Skeletal muscle tissue (tissue), 5 donors: ENCODE results near the gene SLC25A22. TPM values are rescaled to one million over a fixed set of nuclear protein-coding genes. Genes with fewer than 3 reads are reported as not detected.

Experiments used
- H3K27ac ChIP-seq: one replicate; pipeline ENCODE4 v1.7.0; 2013; ENCODE audit warnings: mild to moderate bottlenecking, low read depth, low read length, inconsistent platforms
- H3K27me3 ChIP-seq, 3 donors: one replicate each; pipeline ENCODE4 v1.7.0; 2013; ENCODE audit warnings: low read length in 3 of 3; ENCODE audit not compliant: control insufficient read depth in 3 of 3, insufficient read depth in 3 of 3
- H3K36me3 ChIP-seq, 3 donors: one replicate each; pipeline ENCODE4 v1.7.0; 2013; ENCODE audit warnings: low read length in 3 of 3; ENCODE audit not compliant: control insufficient read depth in 3 of 3, insufficient read depth in 3 of 3
- H3K4me1 ChIP-seq, 3 donors: one replicate each; pipeline ENCODE4 v1.7.0; 2013; ENCODE audit warnings: low read length in 3 of 3, mild to moderate bottlenecking in 3 of 3; ENCODE audit not compliant: control insufficient read depth in 3 of 3, insufficient read depth in 3 of 3
- H3K4me3 ChIP-seq, 3 donors: one replicate each; pipeline ENCODE4 v1.7.0; 2013; ENCODE audit warnings: low read length in 3 of 3
- H3K9ac ChIP-seq, 3 donors: one replicate each; pipeline ENCODE4 v1.7.0; 2013; ENCODE audit warnings: low read length in 3 of 3, mild to moderate bottlenecking in 3 of 3, moderate library complexity in 2 of 3, low read depth in 1 of 3
- H3K9me3 ChIP-seq, 3 donors: one replicate each; pipeline ENCODE4 v1.7.0; 2013; ENCODE audit warnings: low read length in 3 of 3; ENCODE audit not compliant: control insufficient read depth in 3 of 3
- small RNA-seq: library from RNA; depleted of rRNA; stranded (forward); fragments of <200 nt; gene quantifications from one replicate; pipeline ENCODE3, GENCODE V24; 2014
- total RNA-seq: library from RNA; depleted of rRNA; stranded (reverse); fragments of >200 nt; gene quantifications from one replicate; pipeline ENCODE4 v1.2.3, GENCODE V29; 2014
- donor health status: Osteomylitis.

Gene SLC25A22
- total RNA-seq, 1 donor from 2014 or later = 2.6 TPM

DNA sequence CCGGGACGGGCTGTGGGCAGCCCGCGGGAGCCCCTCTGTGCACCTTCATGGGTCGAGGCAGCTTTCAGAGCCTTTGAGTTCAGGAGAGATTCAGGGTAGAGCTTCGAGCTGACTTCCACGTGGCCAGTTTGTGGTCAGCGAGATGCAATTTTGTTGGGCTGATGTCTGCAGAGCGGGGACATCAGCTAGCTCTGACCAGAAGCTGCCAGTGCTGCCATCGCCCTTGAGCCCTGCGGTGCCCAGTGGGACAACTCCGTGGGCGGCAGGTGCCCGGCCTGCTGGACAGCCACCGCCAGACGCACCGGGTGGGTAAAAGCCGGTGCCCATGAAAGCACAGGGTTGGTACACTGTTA, 50.1 kb downstream of the SLC25A22 start:
- H3K36me3 ChIP-seq = peaks cover 0 to 4% (median 0%) of the 10 kb centered on the region in 3 donors
- H3K27me3 ChIP-seq = no peaks in the 10 kb centered on the region
- H3K4me1 ChIP-seq = peaks cover 18 to 21% (median 20%) of the 10 kb centered on the region in 3 donors
- no peaks in the 10 kb centered on the region for H3K9me3 ChIP-seq
- H3K4me3 ChIP-seq = peak overlapping the region; percentile 74 to 86 (median 85)
- H3K27ac ChIP-seq = peak overlapping the region; percentile 84
- H3K9ac ChIP-seq = peak overlapping the region; percentile 79 to 93 (median 92)

DNA sequence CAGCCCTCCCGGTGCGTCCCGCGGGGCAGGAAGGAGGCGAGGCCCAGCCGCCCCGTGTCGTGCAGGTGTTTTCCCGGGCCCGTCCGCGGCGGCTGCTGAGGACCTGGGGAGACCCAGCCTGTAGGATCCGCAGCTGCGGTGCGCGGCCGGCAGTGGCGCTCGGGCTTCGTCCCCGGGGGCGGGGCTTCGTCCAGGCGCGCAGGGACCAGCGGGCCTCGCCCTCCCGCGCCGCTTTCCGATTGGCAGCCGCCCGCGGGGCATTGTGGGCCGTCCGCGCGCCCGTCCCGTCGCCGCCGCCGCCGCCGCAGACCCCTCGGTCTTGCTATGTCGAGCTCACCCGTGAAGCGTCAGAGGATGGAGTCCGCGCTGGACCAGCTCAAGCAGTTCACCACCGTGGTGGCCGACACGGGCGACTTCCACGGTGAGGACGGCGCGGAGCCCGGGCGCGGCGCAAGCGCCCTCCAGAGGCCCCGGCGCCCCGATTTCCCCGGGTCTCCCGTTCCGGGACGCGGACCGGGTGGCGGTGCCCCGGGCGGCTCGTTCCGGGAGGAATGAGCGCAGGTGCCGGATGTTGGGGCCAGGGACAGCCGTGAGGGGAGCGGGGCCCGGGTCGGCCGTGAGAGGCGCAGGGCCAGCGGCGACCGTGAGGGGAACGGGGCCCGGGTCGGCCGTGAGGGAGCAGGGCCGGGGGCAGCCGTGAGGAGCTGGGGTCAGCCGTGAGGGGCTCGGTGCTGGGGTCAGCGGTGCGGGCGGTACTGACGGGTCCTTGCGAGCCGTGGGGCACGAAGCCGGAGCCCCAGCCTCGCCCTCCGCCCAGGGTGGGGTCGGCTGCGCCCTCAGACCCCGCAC, 50.7 kb downstream of the SLC25A22 start, which contains the start of gene TALDO1:
TSS of gene TALDO1 (plus strand) at position 307 of the 849 bp plus-strand sequence. CDS start at position 325, 18 bp downstream.
- H3K9ac ChIP-seq = peak within 1 kb of the TSS; percentile 79 to 93 (median 92)
- peaks cover 18 to 21% (median 20%) of the 10 kb centered on the region in 3 donors for H3K4me1 ChIP-seq
- H3K27me3 ChIP-seq = peaks cover 0 to 2% (median 0%) of the 10 kb centered on the region in 3 donors
- peaks cover 0 to under 1% (median 0%) of the 10 kb centered on the region in 3 donors for H3K36me3 ChIP-seq
- H3K9me3 ChIP-seq = no peaks in the 10 kb centered on the region
- H3K4me3 ChIP-seq = peak within 1 kb of the TSS; percentile 74 to 86 (median 85)
- H3K27ac ChIP-seq = peak within 1 kb of the TSS; percentile 84

DNA sequence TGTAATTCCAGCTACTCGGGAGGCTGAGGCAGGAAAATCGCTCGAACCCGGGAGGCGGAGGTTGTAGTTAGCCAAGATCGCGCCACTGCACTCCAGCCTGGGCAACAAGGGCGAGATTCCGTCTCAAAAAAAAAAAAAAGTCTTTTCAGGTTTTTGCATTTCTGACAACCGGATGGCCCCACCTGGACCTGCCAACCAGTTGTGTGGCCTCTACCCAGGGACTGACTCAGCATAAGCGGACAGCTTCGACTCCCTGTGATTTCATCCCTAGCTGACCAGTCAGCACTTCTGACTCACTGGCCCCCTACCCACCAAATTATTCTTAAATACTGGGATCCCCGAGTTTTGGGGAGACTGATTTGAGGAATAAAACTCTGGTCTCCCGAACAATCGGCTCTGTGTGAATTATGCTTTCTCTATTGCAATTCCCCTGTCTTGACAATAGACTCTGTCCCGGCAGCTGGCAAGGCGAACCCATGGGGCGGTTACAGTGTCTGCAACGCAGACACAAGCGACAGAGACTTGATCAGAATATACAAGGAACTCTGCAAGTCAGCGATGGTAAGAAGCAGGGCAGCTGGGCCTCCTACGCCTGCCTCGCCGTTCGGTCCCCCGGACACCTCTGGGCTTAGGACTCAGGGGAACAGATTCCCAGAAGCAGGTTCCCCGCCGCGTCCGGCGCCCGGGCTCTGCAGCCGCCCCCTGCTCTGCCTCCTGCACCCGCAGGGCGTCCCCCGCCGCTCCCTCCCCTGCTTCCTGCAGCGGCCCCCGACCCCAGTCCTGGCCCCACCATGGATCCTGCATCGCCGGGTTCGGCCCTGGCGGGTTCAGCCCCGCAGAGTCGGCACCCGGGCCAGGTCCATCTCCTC, 51.6 kb downstream of the SLC25A22 start:
- Histone ChIP-seq H3K4me1 (peaks cover 18 to 21% (median 20%) of the 10 kb centered on the region in 3 donors), H3K27ac (peak overlapping the region; percentile 84), H3K9me3 (no peaks in the 10 kb centered on the region), H3K36me3 (no peaks in the 10 kb centered on the region), H3K27me3 (peaks cover 0 to 2% (median 0%) of the 10 kb centered on the region in 3 donors), H3K9ac (peak overlapping the region; percentile 72 to 93 (median 92)), H3K4me3 (peak overlapping the region; percentile 40 to 86 (median 85))

DNA sequence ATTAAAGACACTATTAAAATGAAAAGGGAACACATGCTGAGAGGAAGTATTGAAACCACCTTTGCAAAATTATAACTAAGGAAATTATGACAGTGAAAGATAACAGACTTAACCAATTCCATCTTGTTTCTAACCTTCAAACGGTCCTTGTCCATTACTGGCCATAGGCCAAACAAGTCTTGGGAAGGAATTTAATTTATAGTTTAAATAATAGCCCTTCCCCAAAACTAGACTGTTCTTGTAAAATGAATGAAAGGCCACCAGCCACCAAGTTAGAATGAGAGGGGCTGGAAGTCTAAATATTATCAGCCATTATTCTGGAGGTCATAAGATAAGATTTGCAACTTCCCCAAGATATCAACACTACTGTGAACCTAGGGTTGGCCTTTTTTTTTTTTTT, 52.7 kb downstream of the SLC25A22 start:
- Histone ChIP-seq H3K9ac (no peak overlapping the region), H3K9me3 (no peaks in the 10 kb centered on the region), H3K4me3 (no peak overlapping the region), H3K36me3 (no peaks in the 10 kb centered on the region), H3K27me3 (peaks cover 0 to 2% (median 0%) of the 10 kb centered on the region in 3 donors), H3K27ac (no peak overlapping the region), H3K4me1 (peaks cover 18 to 21% (median 20%) of the 10 kb centered on the region in 3 donors)

DNA sequence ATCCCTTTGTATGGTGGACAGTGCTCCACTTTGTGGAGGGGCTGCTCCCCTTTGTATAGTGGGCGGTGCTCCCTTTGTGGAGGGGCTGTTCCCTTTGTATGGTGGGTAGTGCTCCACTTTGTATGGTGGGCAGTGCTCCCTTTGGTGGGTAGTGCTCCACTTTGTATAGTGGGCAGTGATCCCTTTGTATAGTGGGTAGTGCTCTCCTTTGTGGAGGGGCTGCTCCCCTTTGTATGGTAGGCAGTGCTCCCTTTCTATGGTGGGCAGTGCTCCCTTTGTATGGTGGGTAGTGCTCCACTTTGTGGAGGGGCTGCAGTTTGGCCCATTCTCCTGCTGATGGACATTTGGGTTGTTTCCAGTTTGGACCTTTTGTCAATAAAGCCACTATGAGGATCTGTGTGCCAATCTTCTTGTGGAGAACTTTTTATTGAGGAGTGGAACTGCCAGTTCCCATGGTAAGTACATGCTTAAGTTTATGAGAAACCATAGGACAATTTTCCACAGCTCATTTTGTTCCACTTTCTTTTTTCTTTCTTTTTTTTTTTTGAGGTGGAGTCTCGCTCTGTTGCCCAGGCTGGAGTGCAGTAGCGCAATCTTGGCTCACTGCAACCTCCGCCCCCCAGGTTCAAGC, 55.4 kb downstream of the SLC25A22 start:
- Histone ChIP-seq H3K36me3 (no peaks in the 10 kb centered on the region), H3K4me3 (no peak overlapping the region), H3K27ac (no peak overlapping the region), H3K9me3 (no peaks in the 10 kb centered on the region), H3K9ac (no peak overlapping the region), H3K4me1 (peaks cover 0 to 5% (median 2%) of the 10 kb centered on the region in 3 donors), H3K27me3 (peaks cover 0 to 2% (median 0%) of the 10 kb centered on the region in 3 donors)

DNA sequence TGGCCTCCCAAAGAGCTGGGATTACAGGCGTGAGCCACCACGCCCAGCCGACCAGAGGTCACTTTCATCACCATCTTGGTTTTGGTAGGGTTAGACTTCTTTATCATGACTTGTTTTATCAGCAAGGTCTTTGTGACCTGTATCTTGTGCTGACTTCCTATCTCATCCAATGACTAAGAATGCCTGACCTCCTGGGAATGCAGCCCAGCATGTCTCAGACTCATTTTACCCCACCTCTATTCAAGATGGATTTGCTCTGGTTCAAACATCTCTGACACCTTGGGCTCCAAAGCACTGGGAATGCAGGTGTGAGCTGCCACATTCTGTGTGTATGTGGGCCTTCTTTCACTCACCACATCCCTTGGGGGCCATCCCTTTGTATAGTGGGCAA, 55.9 kb downstream of the SLC25A22 start:
- H3K9me3 ChIP-seq = no peaks in the 10 kb centered on the region
- H3K27ac ChIP-seq = no peak overlapping the region
- no peaks in the 10 kb centered on the region for H3K36me3 ChIP-seq
- peaks cover 0 to 5% (median 0%) of the 10 kb centered on the region in 3 donors for H3K27me3 ChIP-seq
- peaks cover 0 to 5% (median 0%) of the 10 kb centered on the region in 3 donors for H3K4me1 ChIP-seq
- no peak overlapping the region for H3K9ac ChIP-seq
- H3K4me3 ChIP-seq = no peak overlapping the region

Small RNAs within 50 kb of the gene (small RNA-seq; reads per million reads assigned to genes)
- gene SNORA52 = not detected

Other genes starting within 250 kb of the SLC25A22 start
- under 0.01 TPM for gene LMNTD2, start 237.5 kb downstream of the SLC25A22 start, total RNA-seq
- gene RASSF7, start 237.3 kb downstream of the SLC25A22 start, total RNA-seq = 0.52 TPM
- gene PHRF1, start 221.8 kb downstream of the SLC25A22 start, total RNA-seq = 21.9 TPM
- 6.8 TPM for gene IRF7, start 182.3 kb downstream of the SLC25A22 start, total RNA-seq
- gene CDHR5, start 173.3 kb downstream of the SLC25A22 start, total RNA-seq = 1.0 TPM
- gene SCT, start 171.1 kb downstream of the SLC25A22 start, total RNA-seq = 74.6 TPM
- gene DRD4, start 161.0 kb downstream of the SLC25A22 start, total RNA-seq = not detected
- 17.2 TPM for gene DEAF1, start 103.1 kb downstream of the SLC25A22 start, total RNA-seq
- gene TMEM80, start 102.5 kb downstream of the SLC25A22 start, total RNA-seq = 5.7 TPM
- gene EPS8L2, start 92.0 kb downstream of the SLC25A22 start, total RNA-seq = 1.0 TPM
- 78.3 TPM for gene TALDO1, start 50.8 kb downstream of the SLC25A22 start, total RNA-seq
- 14.6 TPM for gene GATD1, start 20.8 kb downstream of the SLC25A22 start, total RNA-seq
- gene CEND1, start 8.2 kb downstream of the SLC25A22 start, total RNA-seq = not detected
- 2.1 TPM for gene PIDD1, start 7.0 kb upstream of the SLC25A22 start, total RNA-seq
- gene RPLP2, start 11.7 kb upstream of the SLC25A22 start, total RNA-seq = 414 TPM
- gene PNPLA2, start 20.6 kb upstream of the SLC25A22 start, total RNA-seq = 13.6 TPM
- gene CRACR2B, start 29.6 kb upstream of the SLC25A22 start, total RNA-seq = 5.7 TPM
- gene CD151, start 34.7 kb upstream of the SLC25A22 start, total RNA-seq = 94.5 TPM
- gene POLR2L, start 44.2 kb upstream of the SLC25A22 start, total RNA-seq = 46.4 TPM
- gene TSPAN4, start 44.6 kb upstream of the SLC25A22 start, total RNA-seq = 42.3 TPM
- 26.1 TPM for gene CHID1, start 112.5 kb upstream of the SLC25A22 start, total RNA-seq
- gene AP2A2, start 127.6 kb upstream of the SLC25A22 start, total RNA-seq = 17.7 TPM
- gene MUC6, start 238.4 kb upstream of the SLC25A22 start, total RNA-seq = not detected